Ovary (tissue), 3 donors: ENCODE measurements around the gene RB1.

Source experiments
- POLR2A ChIP-seq: fragments of 450-650 bp; IDR thresholded peaks from one replicate; pipeline ENCODE4 v1.6.1; 2017; ENCODE audit warnings: antibody characterized with exemption, mild to moderate bottlenecking, moderate library complexity
- TF ChIP-seq, protein P1 (sequence below), 3 donors: fragments of 450-650 bp in 2 of 3; fragments of 200-600 bp in 1 of 3; IDR thresholded peaks; one replicate each; pipeline versions ENCODE4 v1.5.1 to v1.8.0; 2016 to 2022; ENCODE audit warnings: antibody characterized with exemption in 3 of 3, mild to moderate bottlenecking in 1 of 3
- donor health status: DM: no; HTN: no; CAD: no.

DNA sequence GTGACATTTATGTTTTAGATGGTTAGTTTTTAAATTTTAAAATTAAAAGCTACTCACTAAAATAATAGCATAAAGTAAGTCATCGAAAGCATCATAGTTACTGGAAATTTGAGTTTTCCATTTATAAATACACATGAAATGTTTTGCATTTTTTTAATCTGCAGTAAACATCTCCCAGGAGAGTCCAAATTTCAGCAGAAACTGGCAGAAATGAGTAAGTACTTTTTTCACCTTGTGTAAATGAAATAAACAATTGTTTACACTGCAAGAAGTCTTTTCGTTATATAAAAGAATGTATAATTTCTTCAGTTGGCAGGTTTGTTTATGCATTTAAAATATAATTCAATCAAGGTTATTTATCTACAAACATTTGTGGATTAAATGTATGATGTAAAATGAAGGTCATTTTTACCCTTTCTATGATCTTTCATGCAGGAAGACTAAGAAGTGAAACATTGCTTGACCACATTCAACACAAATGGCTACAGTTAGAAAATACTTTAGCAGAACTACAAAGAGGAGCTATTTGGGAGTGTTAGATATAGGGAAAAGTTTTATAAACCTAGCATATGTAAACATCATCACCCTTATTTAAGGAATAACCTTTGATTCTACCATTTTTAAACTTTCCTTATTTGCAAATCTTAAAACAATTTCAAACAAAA is 173.8 kb downstream of the RB1 start:
- TF ChIP-seq, protein P1, sequence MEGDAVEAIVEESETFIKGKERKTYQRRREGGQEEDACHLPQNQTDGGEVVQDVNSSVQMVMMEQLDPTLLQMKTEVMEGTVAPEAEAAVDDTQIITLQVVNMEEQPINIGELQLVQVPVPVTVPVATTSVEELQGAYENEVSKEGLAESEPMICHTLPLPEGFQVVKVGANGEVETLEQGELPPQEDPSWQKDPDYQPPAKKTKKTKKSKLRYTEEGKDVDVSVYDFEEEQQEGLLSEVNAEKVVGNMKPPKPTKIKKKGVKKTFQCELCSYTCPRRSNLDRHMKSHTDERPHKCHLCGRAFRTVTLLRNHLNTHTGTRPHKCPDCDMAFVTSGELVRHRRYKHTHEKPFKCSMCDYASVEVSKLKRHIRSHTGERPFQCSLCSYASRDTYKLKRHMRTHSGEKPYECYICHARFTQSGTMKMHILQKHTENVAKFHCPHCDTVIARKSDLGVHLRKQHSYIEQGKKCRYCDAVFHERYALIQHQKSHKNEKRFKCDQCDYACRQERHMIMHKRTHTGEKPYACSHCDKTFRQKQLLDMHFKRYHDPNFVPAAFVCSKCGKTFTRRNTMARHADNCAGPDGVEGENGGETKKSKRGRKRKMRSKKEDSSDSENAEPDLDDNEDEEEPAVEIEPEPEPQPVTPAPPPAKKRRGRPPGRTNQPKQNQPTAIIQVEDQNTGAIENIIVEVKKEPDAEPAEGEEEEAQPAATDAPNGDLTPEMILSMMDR (IDR thresholded peaks at IDR 0.05): no peak
- TF ChIP-seq POLR2A: no peak
